Measurements from ENCODE around the gene RCC2. TPM values are rescaled to one million over a fixed set of nuclear protein-coding genes. Genes with fewer than 3 reads are reported as not detected.
"Not testable (repeated sequence)": the region's sequence is repeated elsewhere in the genome, so short reads cannot be mapped to it uniquely, and the experiment has no call there.

Gene RCC2
- total RNA-seq, 2 experiments from 2014 or later, result 133 to 194 TPM

DNA sequence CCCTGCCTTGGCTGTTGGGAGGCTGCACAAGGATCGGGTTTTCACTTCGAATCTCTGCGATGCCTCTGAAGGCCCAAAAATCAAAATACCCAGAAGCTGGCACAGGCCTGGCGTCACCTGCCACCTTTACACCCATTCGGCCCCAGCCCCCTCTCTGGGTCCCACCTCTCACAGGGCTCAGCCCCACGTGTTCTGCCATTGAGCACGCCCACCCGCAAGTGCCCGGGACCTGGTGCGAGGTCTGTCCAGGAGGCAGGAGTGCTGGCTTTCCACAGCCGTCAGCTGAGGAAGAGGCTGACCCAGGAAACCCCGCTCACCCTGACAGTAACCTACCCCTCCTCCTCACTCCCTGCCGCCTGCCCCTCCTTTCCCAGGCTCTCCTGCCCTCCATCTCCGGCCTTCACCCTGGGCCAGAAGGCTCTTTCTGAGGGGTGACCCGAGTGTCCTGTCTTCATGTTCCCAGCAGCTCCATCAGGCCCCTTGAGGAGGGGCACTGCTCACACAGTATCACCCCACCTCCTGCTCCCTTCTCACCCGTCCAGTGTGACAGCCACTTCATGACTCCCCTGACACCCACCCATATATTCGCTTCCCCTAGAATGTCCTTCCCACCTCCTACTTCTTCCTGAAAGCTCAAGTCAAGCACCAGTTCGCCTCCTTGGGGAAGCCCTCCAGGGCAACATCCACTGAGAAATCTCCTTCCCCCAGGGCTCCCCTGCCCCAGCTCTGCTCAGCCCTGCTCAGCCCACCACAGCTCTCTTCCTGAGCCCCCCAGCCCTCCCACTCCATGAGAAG is 13.5 kb downstream of the RCC2 start:
- Mint-ChIP-seq H3K9me3 (ENCODE audit: low read depth) (no peaks in the 10 kb centered on the region), H3K36me3 (peaks cover 54% of the 10 kb centered on the region), H3K4me3 (no peak overlapping the region), H3K4me1 (peaks cover 14% of the 10 kb centered on the region), H3K27ac (peak overlapping the region; percentile 66), H3K27me3 (no peaks in the 10 kb centered on the region)
- ATAC-seq, result no peak
- CTCF ChIA-PET, result no interaction called here
- DNase-seq, result no peak

- H3K27me3 Mint-ChIP-seq, result no peaks in the 10 kb centered on the region
- CTCF ChIA-PET, result interaction anchor here (0.7 to 1.3 kb wide), 2 partner anchors 12 to 16 kb away, joined by 3 to 4 read pairs; partner anchors contain the start of gene RCC2
- H3K4me1 Mint-ChIP-seq, result peaks cover 9% of the 10 kb centered on the region
- DNase-seq (no peak), ATAC-seq (no peak)
- H3K9me3 Mint-ChIP-seq (ENCODE audit: low read depth), result no peaks in the 10 kb centered on the region
- H3K4me3 Mint-ChIP-seq, result no peak overlapping the region
- H3K36me3 Mint-ChIP-seq, result peaks cover 61% of the 10 kb centered on the region
- no peak overlapping the region for H3K27ac Mint-ChIP-seq
These were observed 15.7 kb downstream of the RCC2 start for GRCh38 chr1:17423781-17424245.

GRCh38 chr1:17422461-17422860 is 17.0 kb downstream of the RCC2 start:
- ATAC-seq, result no peak
- H3K36me3 Mint-ChIP-seq, result peaks cover 67% of the 10 kb centered on the region
- H3K4me3 Mint-ChIP-seq, result no peak overlapping the region
- H3K27ac Mint-ChIP-seq, result no peak overlapping the region
- no peak for DNase-seq
- no peaks in the 10 kb centered on the region for H3K27me3 Mint-ChIP-seq
- no peaks in the 10 kb centered on the region for H3K9me3 Mint-ChIP-seq (ENCODE audit: low read depth)
- CTCF ChIA-PET, result interaction anchor here (1.0 kb wide), 1 partner anchor 53 kb away, joined by 3 read pairs; no protein-coding TSS in a partner anchor
- H3K4me1 Mint-ChIP-seq, result peaks cover 9% of the 10 kb centered on the region

DNA sequence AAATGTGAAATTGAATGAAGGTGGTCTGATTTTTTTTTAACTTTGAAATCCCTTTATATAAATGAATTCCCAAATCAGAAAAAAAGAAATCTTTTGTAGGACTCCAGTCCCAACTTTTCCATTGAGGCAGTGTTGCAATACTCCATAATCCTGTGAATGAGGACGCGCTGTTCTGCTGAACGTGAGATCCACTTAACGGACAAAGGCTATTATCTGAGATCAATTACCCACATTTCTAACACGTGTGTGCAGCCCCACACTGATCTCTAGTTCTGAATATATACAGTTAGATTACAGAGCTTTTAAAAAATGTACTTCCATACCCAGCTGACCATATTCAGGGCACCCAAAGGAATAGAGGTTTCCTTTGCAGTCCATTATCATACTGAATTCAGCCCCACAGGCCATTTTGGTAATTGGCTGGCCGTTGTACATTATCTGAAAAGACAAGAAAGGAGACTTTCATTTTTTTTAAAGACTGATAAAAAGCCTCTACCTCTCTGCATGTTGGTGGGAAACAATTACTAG is 19.0 kb downstream of the RCC2 start:
- no peaks in the 10 kb centered on the region for H3K9me3 Mint-ChIP-seq (ENCODE audit: low read depth)
- H3K4me1 Mint-ChIP-seq, result peaks cover 11% of the 10 kb centered on the region
- H3K4me3 Mint-ChIP-seq, result no peak overlapping the region
- CTCF ChIA-PET, result interaction anchor here (1.2 to 1.9 kb wide), 2 partner anchors 17 to 20 kb away, joined by 4 to 6 read pairs; partner anchors contain the start of gene RCC2
- DNase-seq (no peak), ATAC-seq (no peak)
- peaks cover 72% of the 10 kb centered on the region for H3K36me3 Mint-ChIP-seq
- peak overlapping the region; percentile 31 for H3K27ac Mint-ChIP-seq
- no peaks in the 10 kb centered on the region for H3K27me3 Mint-ChIP-seq

- ATAC-seq (peak; percentile 72), DNase-seq (peak; percentile 70)
- H3K4me3 Mint-ChIP-seq, result no peak overlapping the region
- H3K27ac Mint-ChIP-seq, result no peak overlapping the region
- H3K36me3 Mint-ChIP-seq, result peaks cover 70% of the 10 kb centered on the region
- CTCF ChIA-PET, result interaction anchor here (0.8 to 1.9 kb wide), 5 partner anchors 9 to 92 kb away, joined by 3 to 4 read pairs (median 3); no protein-coding TSS in a partner anchor
- peaks cover 11% of the 10 kb centered on the region for H3K4me1 Mint-ChIP-seq
- no peaks in the 10 kb centered on the region for H3K27me3 Mint-ChIP-seq
- H3K9me3 Mint-ChIP-seq (ENCODE audit: low read depth), result no peaks in the 10 kb centered on the region
These were observed 19.7 kb downstream of the RCC2 start for GRCh38 chr1:17419626-17420328.

- CTCF ChIA-PET, result interaction anchor here (1.2 to 1.4 kb wide), 2 partner anchors 10 to 20 kb away, joined by 3 to 5 read pairs; no protein-coding TSS in a partner anchor
- Mint-ChIP-seq H3K27me3 (no peaks in the 10 kb centered on the region), H3K4me1 (peaks cover 8% of the 10 kb centered on the region), H3K4me3 (no peak overlapping the region), H3K36me3 (peaks cover 71% of the 10 kb centered on the region), H3K9me3 (ENCODE audit: low read depth) (no peaks in the 10 kb centered on the region), H3K27ac (no peak overlapping the region)
- DNase-seq, result no peak
- ATAC-seq, result no peak
These were observed 23.1 kb downstream of the RCC2 start for GRCh38 chr1:17416389-17416788.

DNA sequence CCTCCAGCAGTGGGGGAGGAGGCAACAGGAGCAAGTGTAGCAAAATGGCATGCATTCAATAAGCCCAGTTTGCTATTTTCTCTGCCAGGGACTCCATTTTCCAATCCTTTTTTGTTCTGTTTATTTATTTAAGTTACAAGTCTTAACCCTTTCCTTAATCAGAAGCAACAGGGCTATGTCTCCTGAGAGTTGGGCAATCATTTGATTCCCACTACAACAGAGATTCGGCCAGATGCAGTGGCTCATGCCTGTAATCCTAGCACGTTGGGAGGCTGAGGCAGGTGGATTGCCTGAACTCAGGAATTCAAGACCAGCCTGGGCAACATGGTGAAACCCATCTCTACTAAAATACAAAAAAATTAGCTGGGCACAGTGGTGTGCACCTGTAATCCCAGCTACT is 25.5 kb downstream of the RCC2 start:
- H3K9me3 Mint-ChIP-seq (ENCODE audit: low read depth), result no peaks in the 10 kb centered on the region
- no peak for DNase-seq
- H3K4me1 Mint-ChIP-seq, result peaks cover 4% of the 10 kb centered on the region
- no peak overlapping the region for H3K4me3 Mint-ChIP-seq
- H3K27ac Mint-ChIP-seq, result no peak overlapping the region
- ATAC-seq, result no peak
- CTCF ChIA-PET, result no interaction called here
- peaks cover 69% of the 10 kb centered on the region for H3K36me3 Mint-ChIP-seq
- H3K27me3 Mint-ChIP-seq, result no peaks in the 10 kb centered on the region

DNA sequence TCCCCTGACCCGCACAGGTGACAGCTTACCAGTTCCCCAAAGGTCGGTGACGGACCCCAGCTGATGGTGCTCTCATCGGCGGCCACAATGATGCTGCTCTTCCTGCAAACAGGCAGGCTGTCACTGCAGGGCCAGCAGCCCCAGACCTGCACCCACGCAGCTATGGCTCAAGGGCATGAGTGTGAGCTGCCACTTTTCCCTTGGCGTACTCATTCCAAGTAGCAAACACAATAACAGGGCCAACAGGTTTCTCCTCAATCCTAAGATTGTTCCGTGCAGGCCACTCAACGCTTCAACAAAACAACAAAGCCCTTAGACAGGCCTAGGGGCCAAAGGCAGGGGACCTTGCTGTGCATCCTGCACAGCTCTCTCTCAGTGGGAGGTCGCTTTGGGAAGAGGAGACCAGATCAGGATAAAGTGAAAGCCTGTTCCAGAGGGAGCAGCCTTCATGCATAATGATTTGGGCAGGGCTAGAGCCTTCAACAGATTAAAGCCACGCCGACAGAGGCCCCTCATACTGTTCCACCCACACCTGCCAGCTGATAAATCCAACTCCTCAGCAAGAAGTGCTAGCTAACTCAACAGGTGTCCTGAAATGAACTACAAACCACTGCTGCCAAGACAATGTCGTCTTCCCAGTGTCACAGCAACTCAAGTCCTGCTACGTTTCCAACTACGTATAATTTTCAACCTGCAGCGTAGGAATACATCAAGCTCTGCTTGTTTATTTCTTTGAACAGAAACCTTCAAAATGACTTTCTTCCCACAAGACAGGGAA is 27.2 kb downstream of the RCC2 start:
- peaks cover 4% of the 10 kb centered on the region for H3K4me1 Mint-ChIP-seq
- no peak overlapping the region for H3K27ac Mint-ChIP-seq
- DNase-seq, result no peak
- H3K4me3 Mint-ChIP-seq, result no peak overlapping the region
- CTCF ChIA-PET, result no interaction called here
- ATAC-seq, result no peak
- peaks cover 73% of the 10 kb centered on the region for H3K36me3 Mint-ChIP-seq
- H3K9me3 Mint-ChIP-seq (ENCODE audit: low read depth), result no peaks in the 10 kb centered on the region
- H3K27me3 Mint-ChIP-seq, result no peaks in the 10 kb centered on the region

- Mint-ChIP-seq H3K27me3 (no peaks in the 10 kb centered on the region), H3K4me1 (no peaks in the 10 kb centered on the region), H3K27ac (no peak overlapping the region), H3K9me3 (ENCODE audit: low read depth) (no peaks in the 10 kb centered on the region), H3K36me3 (peaks cover 51% of the 10 kb centered on the region), H3K4me3 (no peak overlapping the region)
- DNase-seq, result no peak
- no peak for ATAC-seq
- CTCF ChIA-PET, result no interaction called here
These were observed 30.1 kb downstream of the RCC2 start for GRCh38 chr1:17409391-17409811.

- H3K4me1 Mint-ChIP-seq; H3K9me3 Mint-ChIP-seq (ENCODE audit: low read depth); H3K27ac Mint-ChIP-seq; DNase-seq; H3K27me3 Mint-ChIP-seq; ATAC-seq; H3K4me3 Mint-ChIP-seq; CTCF ChIA-PET: not testable (repeated sequence)
- peaks cover 45% of the 10 kb centered on the region for H3K36me3 Mint-ChIP-seq
These were observed 31.5 kb downstream of the RCC2 start for GRCh38 chr1:17407786-17408514.

DNA sequence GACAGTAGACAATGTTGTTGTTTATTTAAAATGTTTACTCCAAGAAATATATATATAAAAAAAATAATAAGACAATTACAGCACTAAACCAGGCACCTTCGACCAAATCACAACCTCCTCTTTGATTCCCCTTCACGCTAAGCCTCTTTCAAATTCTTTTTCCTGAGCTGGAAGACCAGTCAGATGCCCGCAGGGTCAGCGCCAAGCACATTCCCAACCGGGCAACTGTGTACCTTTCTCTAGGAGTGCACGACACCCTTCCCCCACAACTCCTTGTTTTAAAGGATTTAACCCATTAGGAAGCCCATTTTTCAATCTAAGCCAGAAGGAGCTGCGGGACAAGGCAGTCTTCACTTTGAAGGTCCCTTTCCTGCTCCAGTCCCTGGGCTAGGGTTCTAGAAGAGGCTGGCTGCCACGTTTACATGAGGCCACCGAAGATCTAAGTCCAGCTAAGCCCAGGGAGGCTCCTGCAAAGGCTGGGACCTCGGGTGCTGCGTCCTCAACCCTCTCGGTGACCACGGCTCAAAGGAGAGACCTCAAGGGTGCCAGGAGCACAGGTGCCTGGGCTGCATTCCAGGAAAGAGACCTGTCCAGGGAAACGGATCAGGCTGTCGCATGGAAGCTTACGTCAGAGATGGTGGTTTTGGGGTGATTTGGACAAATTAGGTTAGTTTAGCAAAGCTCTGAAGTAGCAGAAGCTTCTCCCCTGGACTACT is 32.6 kb downstream of the RCC2 start:
- H3K27ac Mint-ChIP-seq; ATAC-seq; H3K4me3 Mint-ChIP-seq; H3K9me3 Mint-ChIP-seq (ENCODE audit: low read depth); H3K27me3 Mint-ChIP-seq; H3K4me1 Mint-ChIP-seq; DNase-seq: not testable (repeated sequence)
- peaks cover 35% of the 10 kb centered on the region for H3K36me3 Mint-ChIP-seq
- CTCF ChIA-PET, result interaction anchor here (0.7 to 1.8 kb wide), 5 partner anchors 10 to 282 kb away, joined by 3 to 5 read pairs (median 5); partner anchors contain the start of gene RCC2

All from activated CD8-positive, alpha-beta memory T cell treated with anti-CD3 and anti-CD28 coated beads, Interleukin-2, amount 10 ng/mL, durations not matched to agents 7 days and 5 days (primary cell).